Thoracic aorta (tissue), 2 donors: Measurements from ENCODE around the gene CLEC12A. TPM values are rescaled to one million over a fixed set of nuclear protein-coding genes. Genes with fewer than 3 reads are reported as not detected.
"Not testable (repeated sequence)": the region's sequence is repeated elsewhere in the genome, so short reads cannot be mapped to it uniquely, and the experiment has no call there.

ENCODE experiments used
- ATAC-seq: fragments of 150-250 bp; one replicate; pipeline ENCODE4 v1.8.0; 2017; ENCODE audit warnings: low read depth; ENCODE audit not compliant: insufficient number of reproducible peaks, low FRiP score
- DNase-seq: peaks from one replicate; pipeline ENCODE4 v3.0.0-alpha.2; 2020; ENCODE audit warnings: low spot score
- H3K27ac ChIP-seq, 2 donors: fragments of 200-600 bp; sonication (generic); 1 replicate in 1 of 2; 2 replicates in 1 of 2; pipeline ENCODE4 v1.5.1; 2016; ENCODE audit warnings: mild to moderate bottlenecking in 2 of 2, moderate library complexity in 2 of 2
- H3K27me3 ChIP-seq: fragments of 200-600 bp; sonication (generic); replicated peaks from 2 replicates; pipeline ENCODE4 v1.6.0; 2016; ENCODE audit warnings: mild to moderate bottlenecking; ENCODE audit not compliant: insufficient read depth
- H3K36me3 ChIP-seq: fragments of 200-600 bp; sonication (generic); one replicate; pipeline ENCODE4 v1.5.1; 2016
- H3K4me1 ChIP-seq, 2 donors: fragments of 200-600 bp; sonication (generic); 1 replicate in 1 of 2; 2 replicates in 1 of 2; pipeline versions ENCODE4 v1.5.1 to v1.6.0; 2016; ENCODE audit warnings: low read depth in 2 of 2, mild to moderate bottlenecking in 1 of 2; ENCODE audit not compliant: control insufficient read depth in 1 of 2
- H3K4me3 ChIP-seq: fragments of 200-600 bp; sonication (generic); 2 replicates; pipeline ENCODE4 v1.5.1; 2016; ENCODE audit warnings: mild to moderate bottlenecking
- H3K9me3 ChIP-seq: fragments of 200-600 bp; sonication (generic); 2 replicates; pipeline ENCODE4 v1.5.1; 2016
- total RNA-seq, 2 donors: library from RNA; depleted of rRNA; stranded (reverse); fragments of >200 nt; gene quantifications; one replicate each; pipeline versions ENCODE4 v1.1.0 to v1.2.3, GENCODE V29; 2016
- TF ChIP-seq, protein P1 (sequence below): fragments of 200-600 bp; sonication (generic); IDR thresholded peaks from one replicate; pipeline ENCODE4 v1.5.1; 2019; ENCODE audit warnings: antibody characterized with exemption

Gene CLEC12A
- total RNA-seq, 2 donors from 2014 or later: 0.42 to 1.1 TPM

DNA sequence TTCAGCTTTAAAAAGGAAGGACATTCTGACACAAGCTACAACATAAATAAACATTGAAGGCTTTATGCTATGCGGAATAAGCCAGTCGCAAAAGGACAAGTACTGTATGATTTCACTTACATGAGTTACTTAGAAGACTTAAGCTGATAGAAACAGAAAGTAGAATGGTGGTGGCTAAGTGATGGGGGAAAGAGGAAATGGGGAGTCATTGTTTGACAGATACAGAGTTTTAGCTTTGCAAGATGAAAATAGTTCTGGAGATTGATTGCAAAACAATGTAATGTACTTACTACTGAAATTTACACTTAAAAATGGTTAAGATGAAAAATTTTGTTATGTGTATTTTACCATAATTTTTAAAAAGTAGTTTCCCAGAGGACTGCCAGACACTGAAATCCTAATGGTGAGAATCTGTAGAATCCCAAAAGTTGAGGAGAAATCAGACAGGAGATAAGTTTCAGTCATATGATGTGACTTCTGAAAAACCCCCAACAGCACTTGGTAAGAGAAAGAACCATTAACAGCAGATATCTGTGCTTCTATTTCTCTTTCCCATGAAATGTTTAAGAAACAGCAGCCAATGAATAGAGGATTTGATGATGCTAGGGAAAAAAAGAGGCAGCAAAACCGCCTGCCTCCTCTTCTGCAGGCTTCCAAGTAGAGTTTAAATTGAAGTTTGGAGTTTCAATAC is 22.5 kb upstream of the CLEC12A start:
- no peaks in the 10 kb centered on the region for H3K27me3 ChIP-seq
- H3K4me1 ChIP-seq: no peaks in the 10 kb centered on the region
- ATAC-seq: no peak
- no peaks in the 10 kb centered on the region for H3K9me3 ChIP-seq
- no peak for DNase-seq
- H3K27ac ChIP-seq: no peak overlapping the region
- H3K4me3 ChIP-seq: no peak overlapping the region
- TF ChIP-seq, protein P1, sequence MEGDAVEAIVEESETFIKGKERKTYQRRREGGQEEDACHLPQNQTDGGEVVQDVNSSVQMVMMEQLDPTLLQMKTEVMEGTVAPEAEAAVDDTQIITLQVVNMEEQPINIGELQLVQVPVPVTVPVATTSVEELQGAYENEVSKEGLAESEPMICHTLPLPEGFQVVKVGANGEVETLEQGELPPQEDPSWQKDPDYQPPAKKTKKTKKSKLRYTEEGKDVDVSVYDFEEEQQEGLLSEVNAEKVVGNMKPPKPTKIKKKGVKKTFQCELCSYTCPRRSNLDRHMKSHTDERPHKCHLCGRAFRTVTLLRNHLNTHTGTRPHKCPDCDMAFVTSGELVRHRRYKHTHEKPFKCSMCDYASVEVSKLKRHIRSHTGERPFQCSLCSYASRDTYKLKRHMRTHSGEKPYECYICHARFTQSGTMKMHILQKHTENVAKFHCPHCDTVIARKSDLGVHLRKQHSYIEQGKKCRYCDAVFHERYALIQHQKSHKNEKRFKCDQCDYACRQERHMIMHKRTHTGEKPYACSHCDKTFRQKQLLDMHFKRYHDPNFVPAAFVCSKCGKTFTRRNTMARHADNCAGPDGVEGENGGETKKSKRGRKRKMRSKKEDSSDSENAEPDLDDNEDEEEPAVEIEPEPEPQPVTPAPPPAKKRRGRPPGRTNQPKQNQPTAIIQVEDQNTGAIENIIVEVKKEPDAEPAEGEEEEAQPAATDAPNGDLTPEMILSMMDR: no peak
- H3K36me3 ChIP-seq: no peaks in the 10 kb centered on the region

DNA sequence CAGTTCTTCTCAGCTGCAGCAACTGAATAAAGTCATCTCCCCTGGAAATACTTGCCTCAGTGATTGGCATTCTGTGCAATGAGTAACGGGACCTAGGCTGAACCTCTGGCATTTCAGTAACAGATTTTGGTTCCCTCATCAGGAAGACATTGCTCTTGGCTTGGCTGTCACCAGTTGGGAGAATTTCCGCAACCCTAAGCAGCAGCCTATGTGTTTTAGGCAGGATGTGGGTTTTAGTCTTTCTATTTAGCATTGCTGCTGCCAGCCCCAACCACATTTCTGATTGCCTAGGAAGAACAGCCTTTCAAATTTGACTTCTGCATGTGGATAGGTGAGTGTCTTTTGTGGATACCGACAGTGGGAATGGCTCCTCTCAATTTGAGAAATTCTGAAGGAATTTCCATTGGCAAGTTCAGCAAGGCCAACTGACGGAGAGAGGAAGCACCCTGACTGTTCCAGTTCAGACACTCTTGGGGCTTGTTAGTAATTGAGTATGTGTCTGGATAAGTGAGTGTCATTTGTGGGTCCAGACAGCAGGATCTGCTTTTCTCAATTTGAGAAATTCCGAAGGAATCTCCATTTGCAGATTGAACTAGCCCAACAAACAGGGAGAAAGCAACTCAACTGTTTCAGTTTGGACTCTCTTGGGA is 20.1 kb upstream of the CLEC12A start:
- Histone ChIP-seq H3K36me3 (no peaks in the 10 kb centered on the region), H3K27ac (no peak overlapping the region), H3K27me3 (no peaks in the 10 kb centered on the region), H3K4me1 (no peaks in the 10 kb centered on the region), H3K9me3 (no peaks in the 10 kb centered on the region), H3K4me3 (no peak overlapping the region)
- TF ChIP-seq, protein P1: no peak
- no peak for DNase-seq
- ATAC-seq: no peak

DNA sequence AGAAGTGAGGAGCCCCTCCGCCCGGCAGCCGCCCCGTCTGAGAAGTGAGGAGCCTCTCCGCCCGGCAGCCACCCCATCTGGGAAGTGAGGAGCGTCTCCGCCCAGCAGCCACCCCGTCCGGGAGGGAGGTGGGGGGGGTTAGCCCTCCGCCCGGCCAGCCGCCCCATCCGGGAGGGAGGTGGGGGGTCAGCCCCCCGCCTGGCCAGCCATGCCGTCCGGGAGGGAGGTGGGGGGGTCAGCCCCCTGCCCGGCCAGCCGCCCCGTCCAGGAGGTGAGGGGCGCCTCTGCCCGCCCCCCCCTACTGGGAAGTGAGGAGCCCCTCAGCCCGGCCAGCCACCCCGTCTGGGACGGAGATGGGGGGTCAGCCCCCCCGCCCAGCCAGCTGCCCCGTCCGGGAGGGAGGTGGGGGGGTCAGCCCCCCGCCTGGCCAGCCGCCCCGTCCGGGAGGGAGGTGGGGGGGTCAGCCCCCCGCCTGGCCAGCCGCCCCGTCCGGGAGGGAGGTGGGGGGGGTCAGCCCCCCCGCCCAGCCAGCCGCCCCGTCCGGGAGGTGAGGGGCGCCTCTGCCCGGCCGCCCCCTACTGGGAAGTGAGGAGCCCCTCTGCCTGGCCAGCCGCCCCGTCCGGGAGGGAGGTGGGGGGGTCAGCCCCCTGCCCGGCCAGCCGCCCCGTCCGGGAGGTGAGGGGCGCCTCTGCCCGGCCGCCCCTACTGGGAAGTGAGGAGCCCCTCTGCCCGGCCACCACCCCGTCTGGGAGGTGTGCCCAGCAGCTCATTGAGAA is 18.1 kb upstream of the CLEC12A start:
- H3K27ac ChIP-seq, H3K36me3 ChIP-seq, H3K9me3 ChIP-seq: not testable (repeated sequence)

DNA sequence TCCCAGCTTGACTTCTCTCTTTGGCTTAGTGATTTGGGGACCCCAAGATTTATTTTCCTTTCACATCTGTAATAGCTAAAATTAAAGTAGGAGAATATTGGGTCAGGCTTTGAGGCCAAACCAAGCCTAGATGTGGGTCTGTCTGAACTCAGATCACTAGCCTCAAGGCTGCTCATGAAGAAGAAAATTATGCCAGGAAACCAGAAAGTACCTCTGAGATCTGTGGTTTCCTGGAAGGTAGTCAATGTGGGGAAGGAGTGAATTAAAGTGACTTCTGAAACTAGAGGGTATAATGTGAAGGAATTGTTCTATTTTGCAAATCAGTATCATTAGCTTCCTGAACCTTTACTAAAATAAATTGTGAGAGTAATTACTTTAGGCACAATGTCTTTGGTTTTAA is 13.4 kb upstream of the CLEC12A start:
- Histone ChIP-seq H3K27ac (no peak overlapping the region), H3K4me1 (no peaks in the 10 kb centered on the region), H3K36me3 (no peaks in the 10 kb centered on the region), H3K4me3 (no peak overlapping the region), H3K9me3 (no peaks in the 10 kb centered on the region), H3K27me3 (no peaks in the 10 kb centered on the region)
- no peak for ATAC-seq
- no peak for DNase-seq
- TF ChIP-seq, protein P1: no peak

More for the DNA sequence above, 18.1 kb upstream of the CLEC12A start:
- DNase-seq, H3K4me1 ChIP-seq, ATAC-seq, H3K4me3 ChIP-seq, H3K27me3 ChIP-seq: not testable (repeated sequence)

DNA sequence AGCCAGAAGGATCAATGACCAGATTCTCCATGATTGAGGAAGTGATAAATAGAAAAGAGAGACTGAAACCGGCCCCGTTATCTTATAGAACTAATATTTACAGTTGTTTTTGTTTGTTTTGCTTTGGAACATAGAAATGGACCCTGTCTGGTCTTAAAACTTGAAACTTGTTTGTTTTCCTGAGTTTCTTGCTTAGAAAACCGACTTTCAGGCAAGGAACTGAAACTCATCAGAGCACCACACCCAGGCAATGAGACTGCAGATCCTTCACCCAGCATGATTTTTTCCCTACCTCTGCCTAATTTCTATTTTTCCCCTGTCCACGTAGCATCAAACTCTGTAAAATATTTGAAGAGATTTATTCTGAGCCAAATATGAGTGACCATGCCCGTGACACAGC is 10.6 kb upstream of the CLEC12A start:
- Histone ChIP-seq H3K27me3 (no peaks in the 10 kb centered on the region), H3K4me1 (no peaks in the 10 kb centered on the region), H3K36me3 (no peaks in the 10 kb centered on the region), H3K27ac (no peak overlapping the region), H3K4me3 (no peak overlapping the region), H3K9me3 (no peaks in the 10 kb centered on the region)
- TF ChIP-seq, protein P1: no peak
- DNase-seq: no peak
- ATAC-seq: no peak
